Epithelial cell of proximal tubule (primary cell): Measurements from ENCODE around the gene ERMP1. TPM values are rescaled to one million over a fixed set of nuclear protein-coding genes. Genes with fewer than 3 reads are reported as not detected.

ENCODE experiments used
- DNase-seq: peaks from one replicate; pipeline ENCODE4 v3.0.0-alpha.2; 2011; ENCODE audit warnings: low read depth
- H3K4me3 ChIP-seq: 2 replicates; pipeline ENCODE4 v1.5.1; 2011; ENCODE audit warnings: low read depth, mild to moderate bottlenecking, low read length
- CTCF ChIP-seq: conservative IDR thresholded peaks from 2 replicates; pipeline ENCODE4 v1.5.1; 2012; ENCODE audit warnings: low read depth, mild to moderate bottlenecking, low read length
- total RNA-seq: library from RNA; depleted of rRNA; stranded (reverse); fragments of >200 nt; gene quantifications from 2 replicates; pipeline ENCODE4 v1.2.3, GENCODE V29; 2015

The ERMP1 gene
- total RNA-seq, 1 donor from 2014 or later = 21.3 TPM

GRCh38 chr9:5866685-5867084 is 33.8 kb upstream of the ERMP1 start:
- DNase-seq = no peak
- TF ChIP-seq CTCF = no peak
- no peak overlapping the region for H3K4me3 ChIP-seq

- no peak overlapping the region for H3K4me3 ChIP-seq
- TF ChIP-seq CTCF = no peak
- no peak for DNase-seq
Measured at GRCh38 chr9:5866272-5866671, 33.4 kb upstream of the ERMP1 start.

GRCh38 chr9:5864446-5864845 is 31.5 kb upstream of the ERMP1 start:
- TF ChIP-seq CTCF = no peak
- no peak overlapping the region for H3K4me3 ChIP-seq
- no peak for DNase-seq

GRCh38 chr9:5863092-5863746 is 30.3 kb upstream of the ERMP1 start:
- TF ChIP-seq CTCF = no peak
- H3K4me3 ChIP-seq = no peak overlapping the region
- DNase-seq = no peak

- H3K4me3 ChIP-seq = no peak overlapping the region
- no peak for DNase-seq
- no peak for TF ChIP-seq CTCF
Measured at GRCh38 chr9:5858833-5859232, 25.9 kb upstream of the ERMP1 start.

- TF ChIP-seq CTCF = no peak
- H3K4me3 ChIP-seq = no peak overlapping the region
- no peak for DNase-seq
Measured at GRCh38 chr9:5857928-5858327, 25.0 kb upstream of the ERMP1 start.

GRCh38 chr9:5854063-5854790 is 21.3 kb upstream of the ERMP1 start:
- TF ChIP-seq CTCF = no peak
- DNase-seq = no peak
- no peak overlapping the region for H3K4me3 ChIP-seq
